NCI-H187 treated with DMSO at 0.1 percent for 48 hours (cell line): ENCODE measurements around the gene MVK.

Experiments used
- DNase-seq: peaks from one replicate; lab custom pipeline; 2025; lab: John Stamatoyannopoulos, UW

The MVK gene

DNA sequence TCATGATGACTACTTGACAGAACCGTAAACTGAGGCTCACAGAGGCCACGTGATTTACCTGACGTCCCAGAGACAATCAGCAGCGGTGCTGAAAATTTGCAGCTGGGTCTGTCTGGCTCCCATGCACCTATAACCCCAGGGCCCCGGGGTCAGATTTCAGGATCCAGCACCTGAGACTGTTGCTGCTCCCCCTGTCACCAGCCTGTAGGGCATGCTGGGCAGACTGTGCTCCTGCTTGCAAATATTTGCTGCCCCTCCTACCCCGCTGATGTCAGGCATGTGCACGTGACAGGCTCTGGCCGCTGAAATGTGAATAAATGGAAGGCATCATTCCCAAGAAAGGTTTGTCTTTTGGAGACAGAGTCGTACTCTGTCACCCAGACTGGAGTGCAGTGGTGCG lies 6.3 kb upstream of the MVK start:
- DNase-seq, result no peak

DNA sequence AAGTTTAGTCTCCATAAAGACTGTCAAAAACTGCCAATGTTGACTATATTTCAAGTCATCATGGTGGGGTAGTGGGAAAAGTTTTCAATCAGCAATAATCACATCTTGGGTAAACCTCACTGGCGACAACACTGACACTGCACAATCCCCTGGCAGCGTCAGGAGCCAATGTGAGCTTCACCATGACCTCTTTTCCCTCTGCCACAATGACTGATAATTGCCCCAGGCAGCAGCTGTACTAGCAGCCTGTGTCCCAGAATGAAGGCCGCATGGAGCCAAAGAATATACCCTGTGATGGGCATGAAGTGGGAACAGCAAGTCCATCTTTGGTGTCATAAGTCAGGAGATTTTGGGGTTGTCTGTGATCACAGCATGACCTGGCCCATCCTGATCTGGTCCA lies 5.6 kb upstream of the MVK start:
- no peak for DNase-seq

GRCh38 chr12:109568486-109568885 lies 5.1 kb upstream of the MVK start:
- DNase-seq, result no peak

GRCh38 chr12:109571773-109572505 lies 1.7 kb upstream of the MVK start:
- DNase-seq, result no peak

DNA sequence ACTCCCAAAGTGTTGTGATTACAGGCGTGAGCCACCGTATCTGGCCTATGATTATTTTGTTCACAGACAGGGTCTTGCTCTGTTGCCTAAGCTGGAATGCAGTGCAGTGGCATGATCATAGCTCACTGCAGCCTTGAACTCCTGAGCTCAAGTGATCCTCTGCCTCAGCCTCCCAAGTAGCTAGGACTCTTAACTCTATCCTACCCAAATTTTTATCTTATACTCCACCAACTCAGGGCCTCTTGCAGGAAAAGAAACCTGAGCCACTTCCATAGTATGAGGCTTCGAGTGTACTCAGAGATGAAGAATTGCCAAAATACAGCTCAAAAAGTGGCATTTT lies 1.1 kb upstream of the MVK start:
- DNase-seq, result no peak

DNA sequence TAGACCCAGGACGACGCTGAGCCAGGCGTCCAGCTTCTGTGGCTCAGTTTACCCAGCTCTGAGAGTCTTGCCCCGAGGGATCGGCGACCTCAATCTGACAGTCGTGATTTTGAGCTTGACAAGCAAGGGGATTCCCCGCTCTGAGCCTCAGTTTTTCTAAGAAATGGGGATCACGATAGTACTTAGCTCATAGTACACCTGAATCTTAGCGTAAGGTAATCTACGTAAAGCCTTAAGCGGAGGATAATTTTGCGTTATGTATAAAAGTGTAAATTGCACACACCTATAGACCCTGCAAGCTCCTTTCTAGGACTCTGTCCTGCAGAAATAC lies 285 bp downstream of the MVK start:
- DNase-seq, result no peak

DNA sequence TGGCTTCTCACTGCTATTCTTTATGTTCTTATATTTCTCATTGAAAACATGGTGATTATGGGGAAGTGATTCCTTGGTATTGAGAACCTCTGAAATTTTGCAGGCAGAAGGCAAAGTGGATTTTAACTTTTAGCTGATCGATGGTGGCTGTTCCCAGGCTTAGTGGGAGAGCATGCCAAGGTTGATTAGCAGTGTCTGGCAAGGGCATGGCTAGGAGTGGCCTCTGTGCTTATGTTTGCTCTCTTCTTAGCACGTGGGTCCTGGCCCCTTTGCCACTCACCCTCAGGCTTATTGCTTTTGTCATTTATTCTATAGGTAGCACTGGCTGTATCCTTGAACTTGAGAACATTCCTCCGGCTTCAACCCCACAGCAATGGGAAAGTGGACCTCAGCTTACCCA lies 2.1 kb downstream of the MVK start:
- no peak for DNase-seq

GRCh38 chr12:109577311-109577710 lies 3.7 kb downstream of the MVK start:
- no peak for DNase-seq

DNA sequence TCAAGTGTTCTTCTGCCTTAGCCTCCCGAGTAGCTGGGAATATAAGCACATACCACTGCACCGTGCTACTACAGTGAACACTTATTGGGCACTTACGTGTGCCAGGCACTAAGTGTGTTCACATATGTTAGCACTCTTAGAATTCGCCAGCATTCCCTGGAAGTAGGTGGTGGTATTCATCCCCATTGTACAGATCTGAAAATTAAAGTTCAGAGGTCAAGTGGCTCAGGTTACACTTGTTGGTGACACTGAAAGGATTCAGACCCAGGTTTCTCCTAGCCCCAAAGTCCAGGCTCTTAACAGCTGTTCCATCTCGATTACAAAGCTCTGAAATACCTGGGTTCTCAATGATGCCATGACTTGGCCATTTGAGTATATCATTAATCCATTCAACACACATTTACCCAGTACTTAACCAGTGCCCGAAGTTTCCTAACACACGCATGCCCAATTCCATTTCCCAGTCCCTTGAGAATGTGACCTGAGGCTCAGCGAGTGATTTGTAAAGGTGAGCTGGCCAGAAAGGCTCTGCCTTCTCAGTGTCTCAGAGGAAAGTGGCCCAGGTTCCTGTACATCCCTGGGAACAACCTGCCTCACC lies 4.8 kb downstream of the MVK start:
- no peak for DNase-seq

DNA sequence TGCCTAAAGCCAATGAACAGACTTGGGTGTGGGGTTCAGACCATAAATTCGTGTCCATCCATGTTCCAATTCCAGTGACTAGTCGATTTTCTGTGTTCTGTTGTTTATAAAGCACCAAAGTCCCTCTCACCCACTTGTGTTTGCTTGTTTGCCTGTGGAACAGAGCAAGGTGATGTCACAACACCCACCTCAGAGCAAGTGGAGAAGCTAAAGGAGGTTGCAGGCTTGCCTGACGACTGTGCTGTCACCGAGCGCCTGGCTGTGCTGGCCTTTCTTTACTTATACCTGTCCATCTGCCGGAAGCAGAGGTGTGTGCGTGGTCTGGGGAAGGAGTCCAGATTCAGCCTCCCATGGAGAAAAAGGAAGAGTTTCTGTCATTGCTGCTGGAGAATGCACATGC lies 6.0 kb downstream of the MVK start:
- DNase-seq, result no peak

DNA sequence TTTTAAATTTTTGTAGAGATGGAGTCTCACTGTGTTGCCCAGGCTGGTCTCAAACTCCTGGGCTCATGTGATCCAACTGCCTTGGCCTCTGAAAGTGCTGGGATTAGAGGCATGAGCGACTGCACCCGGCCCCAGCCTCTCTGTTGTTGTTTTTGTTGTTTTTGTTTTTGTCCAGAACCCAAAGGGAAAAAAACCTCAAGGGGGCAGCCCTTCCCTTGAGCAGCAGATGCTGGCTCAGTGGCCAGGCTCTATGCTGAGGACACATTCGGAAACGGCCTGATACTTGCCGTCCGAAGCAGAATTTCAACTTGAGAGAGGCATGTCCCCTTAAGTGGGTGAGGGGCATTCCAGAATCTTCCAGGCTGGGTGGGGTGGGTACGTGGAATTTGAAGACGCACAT lies 6.7 kb downstream of the MVK start:
- DNase-seq, result no peak

DNA sequence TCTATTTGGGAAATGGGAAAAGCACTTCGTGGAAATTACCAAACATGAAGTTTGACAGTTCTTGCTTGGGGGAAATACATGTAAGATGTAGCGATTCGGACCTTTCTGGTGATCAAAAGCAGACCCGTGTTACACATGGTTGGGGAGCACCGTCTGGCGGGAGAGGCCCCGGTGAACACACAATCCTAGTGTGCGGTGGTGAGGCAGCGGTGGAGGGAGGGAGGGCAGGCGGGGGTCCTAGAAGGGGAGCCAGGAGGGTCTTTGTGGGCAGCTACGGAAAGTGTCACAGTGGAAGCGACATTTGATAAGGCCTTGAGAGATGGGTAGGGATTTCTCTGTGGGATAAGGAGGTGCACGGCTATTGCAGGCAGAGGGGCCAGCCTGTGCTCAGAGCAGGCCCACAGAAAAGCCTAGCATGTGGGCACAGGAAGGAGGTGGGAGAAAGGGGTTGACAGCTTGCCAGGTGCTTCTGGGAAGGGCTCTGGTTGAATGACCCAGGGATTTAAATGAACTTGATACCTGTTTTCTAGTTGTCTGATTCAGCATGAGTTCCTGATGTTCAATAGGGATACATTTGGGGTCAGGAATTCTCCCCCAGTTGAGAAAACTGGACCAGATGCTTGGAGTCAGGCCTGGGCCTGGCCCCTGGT lies 7.2 kb downstream of the MVK start:
- no peak for DNase-seq

- no peak for DNase-seq
These were observed 7.7 kb downstream of the MVK start for GRCh38 chr12:109581334-109581691.

GRCh38 chr12:109581856-109582255 lies 8.3 kb downstream of the MVK start:
- DNase-seq, result no peak

GRCh38 chr12:109582636-109583035 lies 9.0 kb downstream of the MVK start:
- DNase-seq, result no peak

- DNase-seq, result no peak
These were observed 10.1 kb downstream of the MVK start for GRCh38 chr12:109583733-109584132.

DNA sequence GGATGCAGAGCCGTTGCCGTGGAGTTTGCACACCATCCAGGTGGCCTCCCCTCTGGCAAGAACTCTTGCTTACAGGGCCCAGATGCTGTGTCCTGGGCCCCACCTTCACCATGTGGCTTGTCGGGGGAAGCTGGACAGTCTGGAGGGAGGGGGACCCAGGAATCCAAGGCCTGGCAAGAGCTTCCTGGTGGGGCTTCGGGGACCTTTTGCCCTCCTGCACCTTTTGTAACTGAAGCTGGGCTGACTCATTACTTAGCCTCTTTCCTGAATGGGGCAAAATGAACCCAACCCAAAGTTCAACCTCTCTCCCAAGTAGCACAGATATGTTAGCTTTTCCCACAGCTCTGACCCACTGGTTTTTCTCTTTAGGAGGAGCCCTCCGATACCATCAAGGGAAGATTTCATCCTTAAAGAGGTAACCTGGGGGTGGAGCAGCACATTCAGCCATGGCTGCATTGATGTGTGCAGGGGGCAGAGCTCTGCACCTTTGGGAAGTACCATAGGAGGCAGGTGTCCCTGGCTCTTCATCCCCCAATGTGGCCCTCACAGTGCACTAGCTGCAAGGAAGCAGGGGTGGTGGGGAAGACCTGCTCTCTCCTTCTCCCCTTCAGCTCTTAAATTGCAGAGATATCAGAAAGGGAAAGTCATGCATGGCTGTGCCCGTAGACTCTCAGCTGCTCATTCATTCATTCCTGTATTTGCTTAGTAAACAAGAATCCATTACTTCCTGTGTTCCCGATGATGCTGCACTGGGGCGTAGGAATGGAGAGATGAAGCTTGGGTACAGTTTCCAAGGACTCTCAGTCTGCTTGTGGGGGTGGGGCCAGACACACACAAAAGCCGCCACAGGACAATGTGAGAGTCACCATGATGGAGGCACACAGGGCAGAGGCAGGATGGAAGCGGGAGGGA lies 13.0 kb downstream of the MVK start:
- no peak for DNase-seq

DNA sequence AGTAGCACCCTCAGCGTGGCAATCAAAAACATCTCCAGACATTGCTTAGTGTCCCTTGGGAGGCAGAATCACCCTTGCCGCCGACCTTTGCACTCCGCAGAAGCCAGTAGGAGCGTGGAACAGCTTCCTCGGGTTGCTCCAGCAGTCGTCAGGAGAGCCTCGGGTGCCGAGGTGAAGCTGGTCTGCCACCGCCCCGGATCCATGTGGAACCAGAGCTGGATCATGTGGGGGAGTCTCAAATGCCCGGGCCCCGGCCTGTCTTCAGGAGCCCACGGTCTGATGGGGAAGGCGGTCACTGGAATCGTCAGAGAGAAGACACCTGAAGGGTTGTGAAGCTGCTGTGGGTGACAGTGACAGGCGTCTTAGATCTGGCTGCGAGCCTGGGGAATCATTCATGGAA lies 14.3 kb downstream of the MVK start:
- no peak for DNase-seq

DNA sequence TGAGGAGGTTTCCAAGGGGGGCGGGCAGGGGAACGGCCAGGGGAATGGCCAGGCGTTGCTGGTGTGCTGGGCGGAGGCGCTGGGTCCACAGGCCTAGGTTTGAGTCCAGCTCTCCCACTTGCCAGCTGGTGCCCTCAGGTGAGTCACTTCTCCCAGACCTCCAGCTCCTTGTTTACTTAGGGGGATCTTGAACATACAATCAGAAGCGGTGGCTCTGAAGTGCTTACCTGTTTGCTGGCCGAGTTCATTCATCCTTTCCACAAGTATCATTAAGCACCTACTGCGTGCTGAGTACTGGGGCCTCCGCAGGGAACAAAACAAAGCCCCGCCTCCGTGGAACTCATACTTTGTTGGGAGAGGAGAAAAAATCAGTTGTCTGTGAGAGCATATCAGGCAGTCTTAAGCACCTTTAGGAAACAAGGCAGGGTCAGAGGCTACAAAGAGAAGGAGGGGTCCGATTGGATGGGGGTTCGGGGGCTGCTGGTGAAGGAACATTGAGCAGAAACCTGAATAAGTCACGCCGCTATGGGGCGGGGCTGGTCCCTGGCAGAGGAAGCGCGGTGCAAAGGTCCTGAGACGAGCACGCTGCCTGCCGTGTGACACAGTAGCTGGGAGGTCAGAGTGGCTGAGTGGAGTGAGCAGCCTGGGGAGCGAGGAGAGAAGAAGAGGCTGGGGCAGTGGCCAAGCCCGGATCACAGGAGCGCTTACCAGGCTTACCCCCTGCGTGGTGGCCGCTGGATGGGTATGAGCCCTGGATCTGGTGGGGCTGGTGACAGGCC lies 15.1 kb downstream of the MVK start:
- no peak for DNase-seq

DNA sequence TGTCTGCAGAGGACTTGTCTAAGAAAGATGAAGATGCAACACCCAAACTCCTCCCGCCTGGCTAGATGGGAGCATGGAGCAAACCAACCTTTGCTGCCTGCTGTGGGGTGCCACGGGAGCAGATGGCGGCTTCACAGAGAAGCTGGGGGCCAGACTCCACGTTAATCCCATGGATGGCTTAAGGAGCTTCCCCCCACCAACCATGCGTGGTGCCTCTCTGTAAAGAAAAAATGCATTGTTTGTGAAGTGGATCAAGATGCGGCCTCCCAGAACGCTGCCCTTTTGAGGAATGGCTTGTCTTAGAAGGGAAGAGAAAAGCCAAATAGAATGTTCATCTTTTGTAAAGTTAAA lies 15.6 kb downstream of the MVK start:
- no peak for DNase-seq

DNA sequence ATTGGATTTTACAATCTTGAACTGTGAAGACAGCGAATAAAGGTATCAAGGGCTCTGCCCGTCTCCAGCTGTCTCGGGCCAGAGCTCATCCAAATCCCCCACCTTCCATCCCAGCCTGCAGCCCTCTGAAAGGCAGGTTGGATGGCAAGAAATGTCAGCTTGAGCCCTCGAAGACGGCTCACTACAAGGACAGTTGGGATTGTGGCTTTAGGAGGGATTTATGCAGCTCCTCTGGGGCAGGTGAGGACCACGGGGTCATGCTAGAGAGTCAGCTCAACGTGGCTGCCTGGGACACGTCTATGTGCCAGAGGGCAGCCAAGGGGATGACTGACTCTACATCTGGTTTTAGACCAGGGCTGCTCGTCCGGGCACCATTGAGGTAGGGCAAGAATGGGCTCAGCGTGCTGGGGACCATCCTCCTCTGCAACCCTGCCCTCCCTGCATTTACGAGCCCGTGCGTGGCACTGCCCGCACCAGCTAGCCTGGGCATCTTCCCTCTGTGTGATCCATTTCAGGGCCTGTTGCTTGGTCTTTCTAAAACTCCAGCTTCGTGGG lies 16.2 kb downstream of the MVK start:
- no peak for DNase-seq

- no peak for DNase-seq
These were observed 17.0 kb downstream of the MVK start for GRCh38 chr12:109590566-109590965.
